Measurements from ENCODE around the gene SUSD5. TPM values are rescaled to one million over a fixed set of nuclear protein-coding genes. Genes with fewer than 3 reads are reported as not detected.

SUSD5 gene
- total and polyA plus RNA-seq, 10 donors = 0.33 to 4.5 (median 0.97) TPM

DNA sequence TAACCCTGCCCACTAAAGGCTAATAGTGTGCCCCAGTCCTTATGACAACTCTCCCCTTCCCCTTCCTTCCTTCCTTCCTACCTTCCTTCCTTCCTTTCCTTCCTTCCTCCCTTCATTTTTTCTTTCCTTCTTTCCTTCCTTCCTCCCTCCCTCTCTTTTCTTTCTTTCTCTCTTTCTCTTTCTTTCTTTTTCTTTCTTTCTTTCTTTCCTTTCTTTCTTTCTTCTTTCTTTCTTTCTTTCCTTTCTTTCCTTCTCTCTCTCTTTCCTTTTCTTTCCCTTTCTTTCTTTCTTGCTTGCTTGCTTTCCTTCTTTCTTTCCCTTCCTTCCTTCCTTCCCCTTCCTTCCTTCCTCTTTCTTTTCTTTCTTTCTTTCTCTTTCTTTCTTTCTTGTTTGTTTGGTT lies 28.2 kb upstream of the SUSD5 start:
- Histone ChIP-seq H3K9me3 (no peaks in the 10 kb centered on the region), H3K27me3 (replicated peaks in 1 of 7) (no peaks in the 10 kb centered on the region), H3K27ac (no peak overlapping the region), H3K4me1 (no peaks in the 10 kb centered on the region), H3K4me3 (no peak overlapping the region), H3K36me3 (no peaks in the 10 kb centered on the region)
- DNase-seq = no peak
- intact Hi-C loops (cut with DNase I; ENCODE audit: low total_unique reads) = no loop called here
- TF ChIP-seq POLR2A (IDR thresholded peaks at IDR 0.05) (no peak), POLR2AphosphoS5 (IDR thresholded peaks at IDR 0.05) (no peak)
- TF ChIP-seq, protein P1, sequence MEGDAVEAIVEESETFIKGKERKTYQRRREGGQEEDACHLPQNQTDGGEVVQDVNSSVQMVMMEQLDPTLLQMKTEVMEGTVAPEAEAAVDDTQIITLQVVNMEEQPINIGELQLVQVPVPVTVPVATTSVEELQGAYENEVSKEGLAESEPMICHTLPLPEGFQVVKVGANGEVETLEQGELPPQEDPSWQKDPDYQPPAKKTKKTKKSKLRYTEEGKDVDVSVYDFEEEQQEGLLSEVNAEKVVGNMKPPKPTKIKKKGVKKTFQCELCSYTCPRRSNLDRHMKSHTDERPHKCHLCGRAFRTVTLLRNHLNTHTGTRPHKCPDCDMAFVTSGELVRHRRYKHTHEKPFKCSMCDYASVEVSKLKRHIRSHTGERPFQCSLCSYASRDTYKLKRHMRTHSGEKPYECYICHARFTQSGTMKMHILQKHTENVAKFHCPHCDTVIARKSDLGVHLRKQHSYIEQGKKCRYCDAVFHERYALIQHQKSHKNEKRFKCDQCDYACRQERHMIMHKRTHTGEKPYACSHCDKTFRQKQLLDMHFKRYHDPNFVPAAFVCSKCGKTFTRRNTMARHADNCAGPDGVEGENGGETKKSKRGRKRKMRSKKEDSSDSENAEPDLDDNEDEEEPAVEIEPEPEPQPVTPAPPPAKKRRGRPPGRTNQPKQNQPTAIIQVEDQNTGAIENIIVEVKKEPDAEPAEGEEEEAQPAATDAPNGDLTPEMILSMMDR (IDR thresholded peaks at IDR 0.05 in 8 of 11, conservative IDR thresholded peaks at IDR 0.05 in 3 of 11) = no peak

GRCh38 chr3:33240261-33240660 lies 21.7 kb upstream of the SUSD5 start:
- Histone ChIP-seq H3K4me1 (no peaks in the 10 kb centered on the region), H3K27ac (no peak overlapping the region), H3K36me3 (no peaks in the 10 kb centered on the region), H3K4me3 (no peak overlapping the region), H3K9me3 (peaks cover 0 to 4% (median 0%) of the 10 kb centered on the region in 8 donors), H3K27me3 (replicated peaks in 1 of 7) (no peaks in the 10 kb centered on the region)
- TF ChIP-seq, protein P1 (IDR thresholded peaks at IDR 0.05 in 8 of 11, conservative IDR thresholded peaks at IDR 0.05 in 3 of 11) = no peak
- TF ChIP-seq POLR2AphosphoS5 (IDR thresholded peaks at IDR 0.05) (no peak), POLR2A (IDR thresholded peaks at IDR 0.05) (no peak)
- WGBS, 5 donors = 62 to 90% (median 82%) methylated on average over 1 of the region's 1 CpG
- intact Hi-C loops (cut with DNase I; ENCODE audit: low total_unique reads) = no loop called here
- no peak for DNase-seq

- intact Hi-C loops (cut with DNase I; ENCODE audit: low total_unique reads) = no loop called here
- 90 to 100% (median 97%) methylated on average over 1 of the region's 1 CpG for WGBS, 5 donors
These were observed 20.3 kb upstream of the SUSD5 start for GRCh38 chr3:33238923-33239322.

GRCh38 chr3:33237439-33237838 lies 18.8 kb upstream of the SUSD5 start:
- no peak for TF ChIP-seq POLR2AphosphoS5 (IDR thresholded peaks at IDR 0.05)
- TF ChIP-seq POLR2A (IDR thresholded peaks at IDR 0.05) = no peak
- TF ChIP-seq, protein P1 (IDR thresholded peaks at IDR 0.05 in 8 of 11, conservative IDR thresholded peaks at IDR 0.05 in 3 of 11) = no peak
- Histone ChIP-seq H3K4me1 (no peaks in the 10 kb centered on the region), H3K4me3 (no peak overlapping the region), H3K27ac (no peak overlapping the region), H3K36me3 (no peaks in the 10 kb centered on the region), H3K9me3 (peaks cover 0 to 4% (median 0%) of the 10 kb centered on the region in 8 donors), H3K27me3 (replicated peaks in 1 of 7) (no peaks in the 10 kb centered on the region)
- intact Hi-C loops (cut with DNase I; ENCODE audit: low total_unique reads) = no loop called here
- no peak for DNase-seq
- WGBS, 5 donors = 80 to 88% (median 87%) methylated on average over 4 of the region's 4 CpGs

More at GRCh38 chr3:33238923-33239322, 20.3 kb upstream of the SUSD5 start:
- no peak overlapping the region for H3K27ac ChIP-seq
- no peaks in the 10 kb centered on the region for H3K36me3 ChIP-seq
- H3K4me3 ChIP-seq = no peak overlapping the region
- H3K9me3 ChIP-seq = peaks cover 0 to 4% (median 0%) of the 10 kb centered on the region in 8 donors
- DNase-seq = no peak
- no peaks in the 10 kb centered on the region for H3K27me3 ChIP-seq (replicated peaks in 1 of 7)
- H3K4me1 ChIP-seq = no peaks in the 10 kb centered on the region
- TF ChIP-seq, protein P1 (IDR thresholded peaks at IDR 0.05 in 8 of 11, conservative IDR thresholded peaks at IDR 0.05 in 3 of 11) = no peak
- TF ChIP-seq POLR2A (IDR thresholded peaks at IDR 0.05) (no peak), POLR2AphosphoS5 (IDR thresholded peaks at IDR 0.05) (no peak)
